ENCODE data around the gene ANAPC5.
"Not testable (repeated sequence)": the region's sequence is repeated elsewhere in the genome, so short reads cannot be mapped to it uniquely, and the experiment has no call there.

ANAPC5 gene, protein sequence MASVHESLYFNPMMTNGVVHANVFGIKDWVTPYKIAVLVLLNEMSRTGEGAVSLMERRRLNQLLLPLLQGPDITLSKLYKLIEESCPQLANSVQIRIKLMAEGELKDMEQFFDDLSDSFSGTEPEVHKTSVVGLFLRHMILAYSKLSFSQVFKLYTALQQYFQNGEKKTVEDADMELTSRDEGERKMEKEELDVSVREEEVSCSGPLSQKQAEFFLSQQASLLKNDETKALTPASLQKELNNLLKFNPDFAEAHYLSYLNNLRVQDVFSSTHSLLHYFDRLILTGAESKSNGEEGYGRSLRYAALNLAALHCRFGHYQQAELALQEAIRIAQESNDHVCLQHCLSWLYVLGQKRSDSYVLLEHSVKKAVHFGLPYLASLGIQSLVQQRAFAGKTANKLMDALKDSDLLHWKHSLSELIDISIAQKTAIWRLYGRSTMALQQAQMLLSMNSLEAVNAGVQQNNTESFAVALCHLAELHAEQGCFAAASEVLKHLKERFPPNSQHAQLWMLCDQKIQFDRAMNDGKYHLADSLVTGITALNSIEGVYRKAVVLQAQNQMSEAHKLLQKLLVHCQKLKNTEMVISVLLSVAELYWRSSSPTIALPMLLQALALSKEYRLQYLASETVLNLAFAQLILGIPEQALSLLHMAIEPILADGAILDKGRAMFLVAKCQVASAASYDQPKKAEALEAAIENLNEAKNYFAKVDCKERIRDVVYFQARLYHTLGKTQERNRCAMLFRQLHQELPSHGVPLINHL

GRCh38 chr12:121351820-121352681, at the start of gene ANAPC5:
Gene ANAPC5 (minus strand): TSS chr12:121352411. CDS start chr12:121352340, 71 bp downstream.
- DNase-seq = peak; percentile 98

- peak; percentile 51 for DNase-seq
These were observed 48.3 kb upstream of the ANAPC5 start for GRCh38 chr12:121400332-121401139.

DNA sequence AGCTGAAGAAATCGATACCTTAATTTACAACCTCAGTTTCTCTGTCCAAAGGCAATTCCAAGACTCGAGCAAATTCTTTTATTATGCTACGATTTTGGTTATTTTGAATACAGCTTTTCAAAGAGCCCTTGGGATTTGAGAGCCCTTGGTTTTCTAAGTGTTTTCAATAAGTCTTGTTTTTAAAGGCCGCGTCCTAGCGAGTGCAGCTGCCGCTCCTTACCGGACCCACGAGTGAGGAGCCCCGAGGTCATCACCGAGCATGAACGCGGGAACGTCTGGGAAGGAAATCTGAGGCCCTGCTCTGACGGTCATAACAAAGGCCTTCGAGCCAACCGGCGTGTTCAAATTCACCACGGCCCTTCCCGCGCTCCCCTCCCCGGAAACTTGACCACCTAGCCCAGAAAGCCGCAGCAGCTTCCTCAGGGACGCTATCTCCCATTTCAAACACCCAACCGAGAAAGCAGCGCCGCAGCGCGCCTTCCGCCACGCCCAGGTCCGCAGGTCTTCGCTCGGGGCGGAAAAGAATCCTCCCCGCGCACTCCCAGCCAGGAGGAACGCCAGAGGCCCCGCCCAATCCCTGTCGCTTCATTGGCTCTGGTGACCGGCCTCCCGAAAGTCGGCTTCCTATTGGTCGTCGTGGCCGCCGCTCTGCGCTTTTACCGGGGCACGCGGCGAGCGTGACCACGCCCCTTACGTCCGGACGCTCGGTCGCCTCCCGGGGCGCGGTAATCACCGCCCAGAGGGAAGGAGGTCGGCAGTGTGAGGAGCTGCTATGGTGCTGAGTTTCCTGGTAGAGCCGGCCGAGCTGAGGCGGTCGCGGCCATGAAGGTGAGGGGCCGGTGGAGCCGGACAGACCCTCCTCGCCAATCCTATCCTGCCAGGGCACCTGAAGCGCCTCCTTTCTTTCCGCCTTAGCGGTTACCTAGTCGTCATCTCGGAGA, 47.5 kb upstream of the ANAPC5 start, which contains the start of gene RNF34:
Gene RNF34 (plus strand): TSS at position 728 of the 941 bp plus-strand sequence. CDS start 95 bp downstream, at position 823.
- DNase-seq = peak; percentile 99

DNA sequence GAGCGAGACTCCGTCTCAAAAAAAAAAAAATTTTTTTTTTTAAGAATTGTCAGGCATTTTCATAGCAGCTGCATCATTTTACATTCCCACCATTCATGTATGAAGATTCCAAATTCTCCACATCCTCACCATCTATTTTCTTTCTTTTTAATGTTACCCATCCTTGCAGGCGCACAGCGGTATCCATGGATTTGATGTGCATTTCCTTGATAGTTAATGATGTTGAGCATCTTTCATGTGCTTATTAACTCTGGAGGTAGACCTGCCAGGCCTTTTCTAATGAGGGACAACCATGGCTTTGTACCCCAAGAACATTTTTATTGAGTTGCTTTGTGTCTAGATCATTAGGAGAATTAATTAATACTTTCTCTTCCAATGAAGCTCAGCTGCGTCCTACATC, 46.1 kb upstream of the ANAPC5 start:
- DNase-seq = no peak

GRCh38 chr12:121397521-121397920, 45.3 kb upstream of the ANAPC5 start:
- no peak for DNase-seq

- DNase-seq = no peak
These were observed 40.1 kb upstream of the ANAPC5 start for GRCh38 chr12:121392325-121392716.

DNA sequence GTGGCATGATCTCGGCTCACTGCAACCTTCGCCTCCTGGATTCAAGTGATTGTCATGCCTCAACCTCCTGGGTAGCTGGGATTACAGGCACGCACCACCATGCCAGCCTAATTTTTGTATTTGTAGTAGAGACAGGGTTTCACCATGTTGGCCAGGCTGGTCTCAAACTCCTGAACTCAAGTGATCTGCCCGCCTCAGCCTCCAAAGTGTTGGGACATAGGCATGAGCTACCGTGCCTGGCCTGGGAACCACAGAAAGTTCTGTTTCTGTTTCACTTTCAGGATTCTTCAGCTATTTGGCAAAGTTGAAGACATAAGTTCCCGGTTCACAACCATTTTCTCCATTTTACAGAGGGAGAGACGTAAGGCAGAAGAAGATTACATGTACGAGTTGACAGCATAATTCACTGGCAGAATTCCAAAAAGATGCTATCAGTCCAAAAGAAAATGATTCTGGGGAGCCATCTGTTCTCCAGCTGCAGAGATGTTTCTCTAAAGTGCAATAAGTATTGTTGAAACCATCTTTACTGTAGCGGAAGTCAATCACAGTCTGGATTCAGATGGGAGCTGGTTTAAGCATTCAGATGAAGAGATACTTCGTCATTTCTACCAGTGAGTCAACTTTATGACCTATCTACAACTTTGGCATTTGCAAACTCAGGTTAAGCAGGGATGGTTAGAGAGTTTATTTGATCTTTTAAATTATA, 39.6 kb upstream of the ANAPC5 start:
- DNase-seq = no peak

- DNase-seq = no peak
These were observed 38.6 kb upstream of the ANAPC5 start for GRCh38 chr12:121390856-121391255.

GRCh38 chr12:121388421-121388981, 36.3 kb upstream of the ANAPC5 start:
- DNase-seq = no peak

DNA sequence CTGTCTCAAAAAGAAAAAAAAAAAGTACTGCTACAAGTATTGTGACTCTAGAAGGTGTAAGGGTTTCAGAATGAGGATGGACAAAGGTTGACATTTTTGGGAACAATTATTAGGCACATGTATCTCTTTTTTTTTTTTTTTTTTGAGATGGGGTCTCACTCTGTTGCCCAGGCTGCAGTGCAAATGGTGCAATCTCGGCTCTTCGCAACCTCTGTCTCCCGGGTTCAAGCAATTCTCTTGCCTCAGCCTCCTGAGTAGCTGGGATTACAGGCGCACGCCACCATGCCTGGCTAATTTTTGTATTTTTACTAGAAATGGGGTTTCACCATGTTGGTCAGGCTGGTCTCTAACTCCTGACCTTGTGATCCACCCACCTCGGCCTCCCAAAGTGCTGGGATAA, 32.7 kb upstream of the ANAPC5 start:
- DNase-seq = not testable (repeated sequence)

DNA sequence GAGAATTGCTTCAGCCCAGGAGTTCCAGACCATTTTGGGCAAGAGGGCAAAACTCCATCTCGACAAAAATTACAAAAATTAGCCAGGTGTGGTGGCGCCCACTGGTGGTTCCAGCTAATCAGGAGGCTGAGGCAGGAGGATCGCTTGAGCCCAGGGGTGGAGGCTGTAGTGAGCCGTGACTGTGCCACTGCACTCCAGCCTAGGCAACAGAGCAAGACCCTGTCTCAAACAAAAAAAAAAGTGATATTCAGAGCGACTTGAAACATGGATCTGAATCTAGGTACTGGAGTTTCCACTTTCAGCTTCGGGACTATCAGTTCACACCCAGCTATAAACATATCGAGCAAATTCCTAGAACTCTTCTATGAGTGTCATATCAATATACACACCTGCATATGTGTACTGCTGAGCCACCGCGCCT, 31.4 kb upstream of the ANAPC5 start:
- DNase-seq = no peak

- no peak for DNase-seq
These were observed 27.7 kb upstream of the ANAPC5 start for GRCh38 chr12:121379945-121380344.

DNA sequence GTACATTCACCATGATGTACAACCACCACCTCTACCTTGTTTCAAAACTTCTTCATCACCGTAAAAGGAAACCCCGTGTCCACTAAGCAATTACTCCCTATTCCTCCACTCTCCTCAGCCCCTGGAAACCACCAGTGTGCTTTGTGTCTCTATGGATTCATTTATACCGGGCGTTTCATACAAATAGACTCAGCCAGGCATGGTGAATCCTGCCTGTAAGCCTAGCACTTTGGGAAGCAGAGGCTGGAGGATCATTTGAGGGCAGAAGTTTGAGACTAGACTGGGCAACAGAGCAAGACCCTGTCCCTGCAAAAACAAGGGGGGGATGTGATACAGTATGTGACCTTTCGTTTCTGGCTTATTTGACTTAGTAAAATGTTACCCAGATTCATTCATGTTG, 26.5 kb upstream of the ANAPC5 start:
- DNase-seq = no peak

DNA sequence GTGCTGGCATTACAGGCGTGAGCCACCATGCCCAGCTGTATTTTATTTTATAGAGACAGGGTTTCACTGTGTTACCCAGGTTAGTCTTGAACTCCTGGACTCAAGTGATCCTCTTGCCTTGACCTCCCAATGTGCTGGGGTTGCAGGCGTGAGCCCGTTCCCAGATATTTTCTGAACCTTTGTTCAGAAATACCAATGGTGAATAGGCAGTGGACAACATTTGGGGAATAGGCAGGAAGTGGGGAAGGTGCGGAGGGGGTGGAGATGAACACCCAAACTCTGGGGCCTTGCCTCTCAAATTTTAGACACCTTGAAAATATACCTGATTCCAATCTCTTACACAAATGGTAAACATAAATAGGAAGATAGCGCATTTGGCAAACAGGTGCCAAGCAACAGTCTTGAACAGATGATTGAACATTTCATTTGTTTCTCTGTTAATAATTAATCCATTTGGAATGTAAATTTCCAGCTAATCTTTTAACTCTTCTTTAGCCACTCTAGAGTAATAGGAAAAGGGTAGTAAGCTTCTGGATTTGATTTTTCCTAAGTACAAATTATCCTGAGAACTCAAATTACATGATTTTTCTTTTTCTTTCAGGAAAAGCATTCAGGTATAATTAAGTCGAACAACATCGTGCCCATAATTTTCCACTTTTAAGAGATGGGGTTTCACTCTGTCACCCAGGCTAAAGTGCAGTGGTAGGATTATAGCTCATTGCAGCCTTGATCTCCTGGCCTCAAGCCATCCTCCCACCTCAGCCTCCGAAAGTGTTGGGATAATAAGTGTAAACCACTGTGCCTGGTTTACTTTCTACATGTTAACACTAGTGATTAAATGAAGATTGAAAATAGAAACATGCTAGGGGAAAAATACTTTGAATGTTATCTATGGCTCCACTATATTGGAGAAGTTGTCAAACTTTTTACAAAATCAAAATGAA, 24.8 kb upstream of the ANAPC5 start:
- no peak for DNase-seq

DNA sequence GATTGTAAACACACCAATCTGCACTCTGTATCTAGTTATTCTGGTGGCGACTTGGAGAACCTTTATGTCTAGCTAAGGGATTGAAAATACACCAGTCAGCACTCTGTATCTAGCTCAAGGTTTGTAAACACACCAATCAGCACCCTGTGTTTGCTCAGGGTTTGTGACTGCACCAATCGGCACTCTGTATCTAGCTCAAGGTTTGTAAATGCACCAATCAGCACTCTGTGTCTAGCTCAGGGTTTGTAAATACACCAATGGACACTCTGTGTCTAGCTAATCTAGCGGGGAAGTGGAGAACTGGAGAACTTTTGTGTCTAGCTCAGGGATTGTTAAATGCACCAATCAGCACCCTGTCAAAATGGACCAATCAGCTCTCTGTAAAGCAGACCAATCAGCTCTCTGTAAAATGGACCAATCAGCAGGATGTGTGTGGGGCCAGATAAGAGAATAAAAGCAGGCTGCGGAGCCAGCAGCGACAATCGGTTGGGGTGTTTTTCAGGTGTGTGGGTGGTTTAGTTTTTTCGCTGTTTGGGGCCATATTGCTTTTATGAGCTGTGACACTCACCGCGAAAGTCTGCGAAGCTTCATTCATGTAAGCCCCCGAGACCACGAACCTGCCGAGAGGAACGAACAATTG, 22.9 kb upstream of the ANAPC5 start:
- DNase-seq = not testable (repeated sequence)

- not testable (repeated sequence) for DNase-seq
These were observed 22.1 kb upstream of the ANAPC5 start for GRCh38 chr12:121374336-121374735.

DNA sequence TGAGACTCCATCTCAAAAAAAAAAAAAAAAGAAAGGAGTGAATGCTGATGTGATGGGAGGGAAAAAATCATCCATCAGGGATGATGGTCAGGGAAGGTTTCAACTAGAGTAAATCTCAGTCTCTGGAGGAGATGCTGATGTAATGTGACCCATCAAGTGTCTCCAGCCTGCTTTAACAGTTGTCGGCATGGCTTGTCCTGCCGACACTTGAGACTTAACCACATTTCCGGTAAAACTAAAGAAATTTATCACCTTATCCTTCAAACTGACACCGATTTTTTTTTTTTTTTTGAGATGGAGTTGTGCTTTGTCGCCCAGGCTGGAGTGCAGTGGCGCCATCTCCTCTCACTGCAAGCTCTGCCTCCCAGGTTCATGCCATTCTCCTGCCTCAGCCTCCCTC, 21.5 kb upstream of the ANAPC5 start:
- DNase-seq = no peak

- DNase-seq = no peak
These were observed 19.2 kb upstream of the ANAPC5 start for GRCh38 chr12:121371404-121371803.
